NCI-H446 treated with DMSO at 0.1 percent for 48 hours (cell line): ENCODE data around the gene MICU2.

Source experiments
- DNase-seq: peaks from one replicate; lab custom pipeline; 2025; lab: John Stamatoyannopoulos, UW

The MICU2 gene, protein sequence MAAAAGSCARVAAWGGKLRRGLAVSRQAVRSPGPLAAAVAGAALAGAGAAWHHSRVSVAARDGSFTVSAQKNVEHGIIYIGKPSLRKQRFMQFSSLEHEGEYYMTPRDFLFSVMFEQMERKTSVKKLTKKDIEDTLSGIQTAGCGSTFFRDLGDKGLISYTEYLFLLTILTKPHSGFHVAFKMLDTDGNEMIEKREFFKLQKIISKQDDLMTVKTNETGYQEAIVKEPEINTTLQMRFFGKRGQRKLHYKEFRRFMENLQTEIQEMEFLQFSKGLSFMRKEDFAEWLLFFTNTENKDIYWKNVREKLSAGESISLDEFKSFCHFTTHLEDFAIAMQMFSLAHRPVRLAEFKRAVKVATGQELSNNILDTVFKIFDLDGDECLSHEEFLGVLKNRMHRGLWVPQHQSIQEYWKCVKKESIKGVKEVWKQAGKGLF

DNA sequence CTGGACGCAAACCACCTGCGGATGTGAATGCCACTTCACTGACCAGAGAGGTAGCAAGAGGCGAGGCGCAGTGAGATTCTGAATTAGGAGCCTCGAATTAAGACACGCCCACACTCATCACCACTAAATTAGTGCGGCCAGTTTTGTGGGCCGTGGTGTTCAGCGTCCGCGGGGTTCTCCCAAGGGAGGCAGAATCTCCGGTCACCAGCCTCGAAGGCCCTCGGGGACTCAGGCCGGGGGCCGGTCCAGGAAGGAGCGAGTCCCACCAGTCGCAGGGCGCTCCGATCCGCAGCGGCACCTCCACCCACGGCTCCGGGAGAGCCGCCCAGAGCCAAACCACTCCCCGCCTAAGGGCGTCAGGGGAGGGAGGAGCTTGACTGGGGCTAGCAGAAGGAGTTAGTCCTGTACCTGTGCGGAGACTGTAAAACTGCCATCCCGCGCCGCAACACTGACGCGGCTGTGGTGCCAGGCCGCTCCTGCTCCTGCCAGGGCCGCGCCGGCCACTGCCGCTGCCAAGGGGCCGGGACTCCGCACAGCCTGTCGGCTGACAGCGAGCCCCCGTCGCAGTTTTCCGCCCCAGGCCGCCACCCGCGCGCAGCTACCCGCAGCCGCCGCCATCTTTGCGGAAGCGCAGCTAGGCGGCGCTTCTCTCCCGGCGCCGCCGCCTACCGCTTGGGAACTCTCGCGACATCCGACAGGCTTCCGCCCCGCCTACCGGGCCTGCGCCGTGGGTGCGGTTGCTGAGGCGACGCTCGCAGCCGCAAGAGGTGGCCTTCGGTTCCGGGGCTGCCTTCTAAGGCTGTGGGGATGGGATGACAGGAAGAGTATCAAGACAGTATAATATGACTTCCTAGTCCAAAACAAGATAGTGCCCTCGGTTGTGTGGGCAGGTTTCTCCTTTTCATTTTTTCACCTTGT lies at the start of gene MICU2:
MICU2 (minus strand) TSS at position 640 of the 918 bp plus-strand sequence; CDS start at position 618, 22 bp downstream.
- peak; percentile 78 for DNase-seq

DNA sequence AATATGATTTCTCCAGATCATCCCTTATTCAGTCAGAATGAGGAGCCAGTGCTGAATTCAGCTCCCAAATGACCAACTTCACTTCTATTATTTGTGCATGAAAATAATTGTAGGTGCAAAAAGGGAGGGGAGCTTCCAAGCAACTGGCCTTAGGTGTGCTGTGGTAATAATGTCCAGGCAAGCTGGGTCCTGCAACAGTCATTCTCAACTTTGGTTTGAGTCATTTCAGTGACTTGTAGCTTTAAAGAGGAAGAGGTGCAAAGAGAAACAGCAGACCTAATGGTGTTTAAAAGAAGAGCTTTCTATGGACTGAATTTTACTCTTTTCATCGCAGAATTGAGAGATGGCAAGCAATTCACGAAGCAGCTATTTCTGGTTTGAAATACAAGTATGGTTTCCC lies 37.7 kb upstream of the MICU2 start:
- no peak for DNase-seq

DNA sequence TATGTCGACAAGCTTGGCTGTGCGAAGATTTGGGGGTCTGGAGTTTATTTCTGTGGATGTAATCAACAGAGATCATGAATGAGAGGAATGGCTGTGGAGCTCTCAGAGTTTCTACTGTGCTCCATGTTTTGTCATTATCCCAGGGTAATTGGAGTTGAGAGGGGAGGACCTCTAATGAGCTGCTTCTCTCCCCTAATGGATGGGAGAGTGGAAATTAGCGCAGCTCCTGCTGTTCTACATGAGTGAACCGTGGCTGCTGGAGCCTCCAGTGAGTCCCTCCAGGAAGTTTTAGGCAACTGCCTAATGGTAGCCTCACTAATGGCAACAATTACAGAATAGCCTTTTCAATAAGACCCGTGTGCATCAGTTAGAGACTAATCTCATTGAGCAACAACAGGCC lies 35.6 kb upstream of the MICU2 start:
- no peak for DNase-seq

DNA sequence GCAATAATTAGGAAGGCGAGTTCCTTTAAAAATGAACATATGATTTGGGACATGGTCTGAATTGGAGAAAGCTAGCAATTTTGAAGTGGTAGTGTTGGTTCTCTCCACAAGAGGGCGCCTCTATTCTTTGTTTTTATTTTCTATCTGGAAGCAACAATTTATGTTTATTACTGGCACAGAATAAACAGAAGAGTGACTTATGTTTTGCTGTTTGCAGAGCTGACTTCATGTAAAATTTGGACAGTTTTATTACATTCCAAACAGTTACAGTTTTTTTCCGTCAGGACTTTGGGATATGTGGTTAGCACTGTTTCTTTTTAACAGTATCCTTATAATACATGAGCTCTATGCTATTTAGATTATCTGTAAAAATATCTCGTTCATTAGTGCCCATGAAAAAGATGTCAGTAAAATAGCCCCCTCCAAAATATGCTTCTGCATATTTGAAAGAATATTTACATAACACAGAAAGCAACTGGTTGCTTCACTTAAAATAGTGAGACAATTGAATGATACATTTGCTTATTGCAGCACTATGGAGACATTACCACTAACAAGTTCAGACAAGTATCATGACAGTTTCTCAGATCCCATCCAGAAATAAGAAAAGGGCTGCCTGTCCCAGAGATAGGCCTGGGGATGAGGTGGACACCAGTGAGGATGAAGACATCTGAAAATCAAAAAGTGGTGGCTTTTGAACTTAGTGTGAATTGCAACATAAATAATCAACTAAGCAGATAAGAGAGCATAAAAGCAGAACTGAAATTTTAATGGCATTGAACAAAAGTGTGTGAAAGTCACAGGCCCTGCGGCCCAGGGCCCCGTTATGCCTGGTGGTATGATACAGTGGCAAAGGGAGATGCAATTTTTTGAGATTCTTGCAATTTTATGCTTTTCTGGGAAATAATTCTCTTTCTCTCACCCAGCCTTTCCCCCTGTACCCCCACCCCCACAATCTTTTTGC lies 34.6 kb upstream of the MICU2 start:
- DNase-seq = peak; percentile 4

DNA sequence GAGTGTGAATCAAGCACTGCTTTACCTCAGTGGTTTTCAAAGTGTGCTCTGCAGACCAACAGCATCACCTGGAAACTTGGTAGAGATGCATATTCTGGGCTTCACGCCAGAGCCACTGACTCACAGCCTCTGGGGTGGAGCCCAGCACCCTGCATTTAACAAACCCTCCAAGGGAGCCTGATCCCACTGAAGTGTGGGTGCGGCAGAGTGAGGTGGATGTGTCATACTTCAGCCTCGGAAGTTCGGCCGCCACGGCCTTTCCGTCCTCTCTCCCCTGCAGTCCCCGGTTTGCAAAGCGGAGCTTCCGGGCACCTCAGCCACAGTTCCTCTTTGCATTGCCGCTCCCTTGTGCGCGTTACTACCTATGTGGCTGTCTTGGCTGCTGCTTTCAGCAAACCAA lies 33.3 kb upstream of the MICU2 start:
- DNase-seq = no peak

DNA sequence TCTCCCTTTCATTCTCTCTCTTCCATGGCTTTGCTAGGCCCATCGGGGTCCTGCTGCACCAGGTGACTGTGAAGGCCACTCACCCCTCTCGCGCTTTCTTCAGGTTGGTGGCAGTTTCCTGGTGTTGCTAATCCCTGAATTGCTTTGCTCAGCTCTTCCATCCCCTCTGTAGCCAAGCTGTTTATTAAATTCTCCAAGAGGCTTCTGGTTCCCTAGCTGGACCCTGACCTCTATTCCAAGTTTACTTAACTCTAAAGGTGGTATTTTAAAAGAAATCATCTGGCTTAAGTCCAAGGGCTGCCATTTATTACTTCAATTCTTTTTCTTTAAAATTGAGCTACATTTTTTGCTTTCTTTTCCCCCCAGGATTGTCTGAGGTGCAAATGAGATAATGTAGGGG lies 32.7 kb upstream of the MICU2 start:
- no peak for DNase-seq

DNA sequence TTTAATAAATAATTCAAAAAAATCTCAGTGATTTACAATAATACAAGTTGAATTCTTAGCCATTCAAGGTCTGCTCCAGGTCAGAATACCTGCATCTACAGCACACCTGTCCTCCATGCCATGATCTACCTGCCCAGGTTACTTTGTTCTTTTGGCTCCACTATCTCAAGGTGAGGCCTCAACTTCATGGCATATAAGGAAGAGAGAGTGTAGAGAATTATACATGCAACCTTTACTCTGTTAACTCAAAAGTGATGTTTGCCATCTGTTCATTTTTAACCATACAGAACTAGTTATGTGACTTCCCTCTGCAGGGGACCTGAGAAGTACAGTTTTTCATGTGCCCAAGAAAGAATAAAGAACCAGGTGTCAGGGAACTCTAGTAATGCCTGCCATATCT lies 28.2 kb upstream of the MICU2 start:
- DNase-seq = no peak

DNA sequence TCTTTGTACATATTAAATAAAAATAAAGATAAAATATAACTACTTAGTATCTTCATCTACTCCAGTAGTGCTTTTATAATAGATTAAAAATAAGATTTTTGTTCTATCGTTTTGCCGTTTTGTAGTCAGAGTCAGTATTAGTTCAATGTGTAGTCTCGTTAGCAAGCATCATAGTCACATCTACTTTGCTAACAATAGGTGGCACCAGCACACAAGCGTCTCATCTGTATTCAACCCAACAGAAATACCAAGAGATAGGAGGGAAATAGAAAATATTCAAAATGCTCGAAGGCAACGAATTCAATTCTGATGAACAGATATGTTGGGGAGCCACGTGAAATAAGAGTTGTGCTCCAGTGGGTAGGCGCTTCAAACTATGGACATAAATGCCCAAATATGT lies 21.4 kb upstream of the MICU2 start:
- peak; percentile 20 for DNase-seq

DNA sequence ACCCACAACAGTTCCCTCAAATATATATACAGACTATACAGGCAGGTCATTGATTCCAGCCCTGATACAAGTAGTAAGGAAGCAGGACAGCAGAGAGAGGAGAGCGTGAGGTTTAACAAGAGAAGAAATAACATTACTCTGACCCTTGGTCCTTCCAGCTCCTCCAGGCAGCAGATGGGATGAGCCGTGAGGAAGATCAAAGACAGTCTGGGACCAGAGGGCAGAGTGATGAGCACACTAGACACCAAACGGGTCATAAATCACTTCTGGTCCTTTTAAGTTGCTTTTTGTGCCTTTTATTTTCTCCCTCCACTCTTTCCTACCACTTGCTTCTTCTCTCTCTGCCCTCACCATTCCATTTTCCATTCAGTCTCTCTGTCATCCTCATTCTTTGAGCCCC lies 16.9 kb upstream of the MICU2 start:
- no peak for DNase-seq

DNA sequence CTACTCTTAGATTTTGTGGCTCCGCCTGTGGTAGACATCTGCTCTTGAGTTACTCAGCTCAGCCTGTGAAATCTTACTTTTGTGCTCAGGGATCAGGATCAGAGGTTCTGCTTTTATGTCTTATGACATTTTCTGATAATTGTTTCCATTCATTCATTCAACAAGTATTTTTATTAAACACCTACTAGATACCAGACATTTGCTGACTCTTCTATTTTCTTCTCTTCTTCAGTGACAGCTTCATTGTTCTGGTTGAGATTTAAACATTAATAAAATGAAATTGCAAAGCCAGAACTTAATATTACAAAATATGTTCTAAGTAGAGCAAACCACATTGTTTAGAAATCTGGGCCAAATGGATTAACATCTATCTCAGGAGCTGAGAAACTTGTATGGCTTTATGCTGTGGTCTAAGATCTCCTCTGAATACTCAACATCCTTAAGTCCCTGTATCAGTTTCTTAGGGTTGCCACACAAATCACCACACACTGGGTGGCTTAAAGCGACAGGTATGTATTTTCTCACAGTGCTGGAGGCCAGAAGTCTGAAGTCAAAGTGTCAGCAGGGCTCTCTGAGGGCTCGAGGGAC lies 15.8 kb upstream of the MICU2 start:
- DNase-seq = no peak

DNA sequence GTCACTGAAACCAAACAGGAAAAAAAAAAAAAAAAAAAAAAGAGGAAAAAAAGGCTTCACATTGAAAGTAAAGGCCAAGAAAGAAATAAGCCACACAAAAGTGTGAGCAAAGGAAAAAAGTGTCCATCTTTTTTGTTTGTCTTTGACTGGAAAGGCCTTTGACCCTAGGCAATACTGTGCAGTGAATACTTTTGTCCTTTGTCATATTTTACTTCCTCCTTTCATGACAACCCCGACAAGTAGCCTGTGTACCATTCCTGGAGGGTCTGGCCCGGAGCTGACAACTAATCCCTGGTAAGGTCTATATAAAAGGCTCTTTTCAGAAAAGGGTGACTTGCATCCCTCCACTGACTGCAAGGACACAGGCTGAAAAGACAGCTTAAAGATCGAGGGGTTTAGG lies 12.9 kb upstream of the MICU2 start:
- no peak for DNase-seq

DNA sequence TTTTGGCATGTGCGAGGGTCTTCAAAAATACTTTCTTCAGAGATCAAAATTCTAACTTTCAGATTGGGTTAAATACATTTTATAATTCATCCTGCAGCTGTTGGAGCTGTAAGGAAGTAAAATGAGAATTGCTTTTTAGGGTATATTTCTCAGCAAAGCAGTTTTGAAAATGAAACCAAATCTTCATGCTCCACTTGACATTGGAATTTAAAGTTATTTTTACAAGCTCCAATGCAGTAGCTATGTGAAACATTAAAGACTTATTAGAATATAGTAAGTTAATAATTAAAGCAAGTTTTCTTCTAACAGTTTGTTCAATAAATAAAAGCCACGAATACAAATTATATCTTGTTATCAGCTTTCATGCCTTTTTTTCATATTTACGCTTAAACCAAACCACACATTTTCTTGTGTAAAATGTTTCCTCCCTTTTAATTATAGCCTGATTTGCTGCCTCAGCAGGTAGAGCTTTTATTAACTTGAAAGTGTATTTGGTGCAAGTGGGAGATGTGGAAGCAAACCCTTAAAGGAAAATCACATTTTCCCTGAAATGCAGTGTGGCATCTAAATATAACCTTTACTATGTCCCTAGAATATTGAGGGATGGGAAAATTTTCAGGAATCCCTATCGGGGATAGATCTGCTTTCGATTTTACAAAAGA lies 12.4 kb upstream of the MICU2 start:
- DNase-seq = no peak

DNA sequence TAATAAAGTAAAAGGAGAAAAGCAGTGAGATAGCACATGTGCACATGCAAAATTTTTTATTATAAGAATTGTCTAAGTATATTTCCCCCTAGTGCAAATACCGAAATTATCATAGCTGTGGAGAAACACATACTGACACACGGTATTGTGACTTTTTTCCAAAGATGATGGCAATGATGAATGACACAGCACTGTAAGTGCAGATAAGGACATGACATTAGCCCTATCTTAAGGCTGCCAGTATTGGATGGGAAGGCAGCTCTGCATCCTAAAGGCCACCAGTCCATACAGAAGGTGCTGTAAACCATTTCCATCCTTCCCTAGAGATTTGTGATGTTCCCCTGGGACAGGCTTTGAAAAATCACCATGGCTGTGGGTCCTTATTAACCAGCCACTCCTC lies 11.5 kb upstream of the MICU2 start:
- DNase-seq = no peak

DNA sequence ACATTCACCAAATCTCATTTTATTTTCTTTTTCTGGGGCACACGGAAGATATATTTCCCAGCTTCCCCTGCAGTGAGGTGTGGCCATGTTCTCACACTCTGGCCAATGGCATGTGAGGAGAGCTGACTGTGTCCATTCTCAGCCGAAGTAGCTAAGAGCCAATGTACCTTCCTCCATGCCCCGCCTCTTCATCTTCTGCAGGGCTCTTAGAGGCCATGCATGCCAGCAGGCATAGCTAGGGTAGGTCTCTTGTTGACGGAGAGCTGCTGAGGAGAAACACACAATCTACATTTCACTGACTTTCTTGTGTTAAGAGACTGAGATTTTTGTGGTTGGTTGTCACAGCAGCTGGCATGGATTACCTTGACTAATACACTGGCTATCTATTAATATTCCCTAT lies 9.8 kb upstream of the MICU2 start:
- no peak for DNase-seq

DNA sequence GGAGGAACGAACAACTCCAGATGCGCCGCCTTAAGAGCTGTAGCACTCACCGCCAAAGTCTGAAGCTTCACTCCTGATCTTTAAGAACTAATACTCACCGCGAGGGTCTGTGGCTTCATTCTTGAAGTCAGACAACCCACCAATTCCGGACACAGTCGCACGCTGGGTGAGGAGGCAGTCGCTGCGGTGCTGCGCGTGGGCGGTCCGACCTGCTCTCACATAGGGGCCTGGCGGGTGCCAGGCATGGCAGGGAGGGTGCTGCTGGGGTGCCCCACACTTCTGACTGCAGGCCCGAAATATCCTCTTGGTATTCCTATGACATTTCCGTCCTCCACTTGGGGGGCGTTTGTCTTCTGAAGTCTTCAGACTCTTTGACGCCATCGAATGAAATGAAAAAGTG lies 7.4 kb upstream of the MICU2 start:
- no peak for DNase-seq

DNA sequence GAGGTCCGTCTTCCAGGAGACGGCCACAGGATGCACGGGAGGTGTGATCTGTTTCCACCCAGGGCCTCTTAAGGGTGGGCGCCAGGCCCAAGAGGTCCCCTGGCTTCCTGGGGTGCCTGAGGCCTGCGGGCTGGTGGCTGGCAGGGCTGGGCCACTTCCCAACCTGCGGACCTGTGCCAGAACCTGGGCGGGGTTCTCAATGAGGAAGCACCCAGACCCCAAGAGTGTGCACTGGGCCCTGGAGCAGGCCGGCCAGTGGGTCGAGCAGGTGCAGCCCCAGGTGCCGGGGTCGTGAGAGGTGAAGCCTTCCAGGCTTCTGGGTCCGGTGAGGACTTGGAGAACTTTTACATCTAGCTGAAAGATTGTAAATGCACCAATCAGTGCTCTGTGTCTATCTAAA lies 6.7 kb upstream of the MICU2 start:
- DNase-seq = no peak

DNA sequence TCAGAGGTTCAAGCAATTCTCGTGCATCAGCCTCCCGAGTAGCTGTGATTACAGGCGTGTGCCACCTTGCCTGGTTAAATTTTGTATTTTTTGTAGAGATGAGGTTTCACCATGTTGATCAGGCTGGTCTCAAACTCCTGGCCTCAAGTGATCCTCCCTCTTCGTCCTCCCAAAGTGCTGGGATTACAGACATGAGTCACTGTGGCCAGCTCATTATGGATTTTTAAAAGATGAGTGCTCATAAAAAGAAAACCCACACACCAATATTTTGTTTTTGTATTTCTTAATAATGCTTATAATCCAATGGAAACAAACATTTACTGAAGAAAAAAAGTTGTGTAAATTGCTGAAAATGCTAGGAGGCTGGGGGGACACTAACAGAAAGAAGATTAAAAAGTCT lies 5.0 kb upstream of the MICU2 start:
- no peak for DNase-seq

DNA sequence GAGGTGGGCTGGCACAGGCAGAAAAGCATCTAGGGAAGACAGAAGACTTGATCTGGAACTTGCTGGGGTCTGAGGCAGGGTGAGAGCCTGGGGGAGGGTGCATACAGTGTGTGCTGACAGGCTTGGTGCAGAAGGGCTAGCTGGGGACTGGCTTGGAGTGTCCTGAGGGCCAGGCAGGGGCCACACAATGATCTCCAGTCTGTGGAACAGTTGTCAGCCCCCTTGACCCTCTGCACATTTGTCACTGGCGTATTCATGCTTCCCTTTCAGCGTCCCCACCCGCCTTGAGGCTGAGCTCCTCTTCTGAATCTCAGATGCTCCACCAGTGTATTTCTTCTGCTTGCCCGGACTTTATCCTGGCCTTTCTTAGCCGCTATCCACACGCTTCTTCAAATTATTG lies 2.8 kb upstream of the MICU2 start:
- no peak for DNase-seq

DNA sequence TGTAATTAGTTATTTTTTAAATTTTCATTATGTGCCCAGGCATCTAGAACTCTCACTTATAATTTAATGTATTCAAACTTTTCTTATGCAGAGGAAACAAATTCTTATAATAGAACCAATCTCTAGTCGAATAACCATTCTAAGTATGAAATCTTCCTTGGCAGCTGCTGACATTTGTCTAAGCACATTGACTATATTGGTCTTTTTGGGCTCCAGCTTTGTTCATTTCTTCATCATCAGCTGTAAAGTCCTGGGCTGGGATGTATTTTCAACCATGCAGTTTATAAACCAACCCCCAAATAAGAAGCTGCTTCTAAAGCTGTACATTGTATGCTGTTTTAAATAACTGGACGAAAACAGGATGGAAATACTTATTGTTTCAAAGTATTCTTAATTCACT lies 2.3 kb upstream of the MICU2 start:
- no peak for DNase-seq

DNA sequence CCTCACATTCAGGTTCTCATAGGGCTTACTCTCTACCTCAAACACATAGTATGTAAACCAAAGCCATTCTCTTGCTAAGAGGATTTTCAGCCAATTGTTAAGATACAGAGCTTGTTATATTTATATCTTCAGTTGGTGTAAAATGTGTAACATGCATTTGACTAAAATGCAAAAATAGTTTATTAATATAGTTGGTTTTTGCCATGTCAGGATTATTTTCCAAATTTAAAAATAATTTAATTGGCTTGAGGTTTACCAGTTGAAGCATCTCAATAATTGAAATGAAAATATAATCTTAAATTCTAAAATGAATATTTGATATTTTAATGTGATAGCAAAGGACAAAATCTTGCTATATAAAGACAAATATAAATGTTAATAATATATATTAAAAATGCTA lies 7.2 kb downstream of the MICU2 start:
- no peak for DNase-seq

DNA sequence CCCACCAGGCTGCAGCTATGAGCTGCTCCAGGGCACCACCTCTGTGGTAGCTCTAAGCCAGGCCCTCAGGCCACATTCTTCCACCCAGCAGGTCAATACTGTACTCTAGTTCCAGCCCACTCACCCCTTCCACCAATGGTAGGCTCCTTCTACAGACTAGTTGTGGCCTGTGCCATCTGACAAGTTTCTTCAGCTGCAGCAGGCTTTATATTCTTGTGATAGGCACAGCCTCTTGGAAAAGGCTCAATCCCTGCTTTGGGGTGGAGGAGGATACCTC lies 8.5 kb downstream of the MICU2 start:
- DNase-seq = no peak
